OCI-LY1 (cell line): ENCODE results near the gene NBEA.

Experiments
- H2AFZ ChIP-seq: fragments of 200-600 bp; sonication (generic), shearing (Covaris generic); 2 replicates; pipeline ENCODE4 v1.6.0; 2014; ENCODE audit warnings: antibody characterized with exemption, mild to moderate bottlenecking, low read length
- H3F3A ChIP-seq: fragments of 200-600 bp; sonication (generic), shearing (Covaris generic); 2 replicates; pipeline ENCODE4 v1.6.0; 2014; ENCODE audit warnings: mild to moderate bottlenecking, antibody characterized with exemption, low read length, moderate library complexity; ENCODE audit not compliant: insufficient read depth
- H3K27ac ChIP-seq: fragments of 200-600 bp; sonication (generic); 2 replicates; pipeline ENCODE4 v1.5.1; 2014; ENCODE audit warnings: low read length, mixed run types, mild to moderate bottlenecking, low read depth; ENCODE audit not compliant: poor library complexity, severe bottlenecking
- H3K27me3 ChIP-seq: fragments of 200-600 bp; sonication (generic); 2 replicates; pipeline ENCODE4 v1.6.0; 2014; ENCODE audit warnings: antibody characterized with exemption, mild to moderate bottlenecking, low read length, moderate library complexity; ENCODE audit not compliant: insufficient read depth
- H3K36me3 ChIP-seq: fragments of 200-600 bp; sonication (generic); 2 replicates; pipeline ENCODE4 v1.6.1; 2014; ENCODE audit warnings: mild to moderate bottlenecking, antibody characterized with exemption, low read length, moderate library complexity, mixed read lengths; ENCODE audit not compliant: insufficient read depth
- H3K4me1 ChIP-seq: fragments of 200-600 bp; sonication (generic); 2 replicates; pipeline ENCODE4 v1.5.1; 2014; ENCODE audit warnings: mild to moderate bottlenecking, low read length, moderate library complexity; ENCODE audit not compliant: insufficient read depth, severe bottlenecking
- H3K4me2 ChIP-seq: fragments of 200-600 bp; sonication (generic), shearing (Covaris generic); 2 replicates; pipeline ENCODE4 v1.6.1; 2014; ENCODE audit warnings: low read length
- H3K4me3 ChIP-seq: fragments of 200-600 bp; sonication (generic); 2 replicates; pipeline ENCODE4 v1.5.1; 2014; ENCODE audit warnings: low read length, low read depth, mild to moderate bottlenecking, mixed read lengths; ENCODE audit not compliant: poor library complexity, severe bottlenecking
- H3K79me2 ChIP-seq: fragments of 200-600 bp; shearing (Covaris generic); 2 replicates; pipeline ENCODE4 v1.6.1; 2016; ENCODE audit warnings: mixed run types, low read length, mixed read lengths; ENCODE audit not compliant: insufficient read depth
- H3K9ac ChIP-seq: fragments of 200-600 bp; sonication (generic), shearing (Covaris generic); 2 replicates; pipeline ENCODE4 v1.6.1; 2014; ENCODE audit warnings: mild to moderate bottlenecking, low read length, mixed read lengths
- H3K9me2 ChIP-seq: fragments of 200-600 bp; sonication (generic), shearing (Covaris generic); 2 replicates; pipeline ENCODE4 v1.6.1; 2014; ENCODE audit warnings: low read depth, mild to moderate bottlenecking, low read length, mixed read lengths
- H3K9me3 ChIP-seq: fragments of 200-600 bp; shearing (Covaris generic); 2 replicates; pipeline ENCODE4 v1.6.1; 2014; ENCODE audit warnings: low read length, mixed read lengths
- H4K20me1 ChIP-seq: fragments of 200-600 bp; sonication (generic), shearing (Covaris generic); 2 replicates; pipeline ENCODE4 v1.6.0; 2016; ENCODE audit warnings: mild to moderate bottlenecking, low read length; ENCODE audit not compliant: insufficient read depth
- CTCF ChIP-seq: fragments of 200-600 bp; sonication (generic), shearing (Covaris generic); IDR thresholded peaks from 2 replicates; pipeline ENCODE4 v1.5.1; 2017; ENCODE audit warnings: mild to moderate bottlenecking, antibody characterized with exemption, low read length, moderate library complexity, mixed read lengths
- EZH2 ChIP-seq: fragments of 200-600 bp; sonication (generic), shearing (Covaris generic); IDR thresholded peaks from 2 replicates; pipeline ENCODE4 v1.8.0; 2017; ENCODE audit warnings: borderline replicate concordance, mixed run types, mild to moderate bottlenecking, antibody characterized with exemption, low read length, moderate library complexity, mixed read lengths

The NBEA gene

GRCh38 chr13:35146686-35147085 lies 204.6 kb downstream of the NBEA start:
- H3K9me3 ChIP-seq: no peaks in the 10 kb centered on the region
- H3K9me2 ChIP-seq: no peaks in the 10 kb centered on the region
- no peaks in the 10 kb centered on the region for H4K20me1 ChIP-seq
- H3K9ac ChIP-seq: no peak overlapping the region
- H2AFZ ChIP-seq: no peak overlapping the region
- no peaks in the 10 kb centered on the region for H3F3A ChIP-seq
- H3K4me2 ChIP-seq: no peak overlapping the region
- no peak overlapping the region for H3K4me3 ChIP-seq
- H3K4me1 ChIP-seq: no peaks in the 10 kb centered on the region
- H3K79me2 ChIP-seq: no peaks in the 10 kb centered on the region
- H3K27me3 ChIP-seq: no peaks in the 10 kb centered on the region
- no peak for TF ChIP-seq CTCF
- TF ChIP-seq EZH2: no peak
- H3K36me3 ChIP-seq: no peaks in the 10 kb centered on the region; the same call in 1 of the 2 replicates
- no peak overlapping the region for H3K27ac ChIP-seq

GRCh38 chr13:35157143-35157755 lies 215.2 kb downstream of the NBEA start:
- H3K4me2 ChIP-seq: no peak overlapping the region
- TF ChIP-seq EZH2 (no peak), CTCF (peak; percentile 50; the same call in 1 of the 2 replicates)

GRCh38 chr13:35159041-35159440 lies 217.0 kb downstream of the NBEA start:
- H3K79me2 ChIP-seq: no peaks in the 10 kb centered on the region
- no peaks in the 10 kb centered on the region for H3K9me2 ChIP-seq
- H3F3A ChIP-seq: no peaks in the 10 kb centered on the region
- no peaks in the 10 kb centered on the region for H4K20me1 ChIP-seq
- no peak overlapping the region for H2AFZ ChIP-seq
- no peak overlapping the region for H3K9ac ChIP-seq
- H3K27ac ChIP-seq: no peak overlapping the region
- H3K4me2 ChIP-seq: no peak overlapping the region
- 0 out of 2 replicates have a peak, but pooled peaks cover 4% of the 10 kb centered on the region for H3K36me3 ChIP-seq
- H3K9me3 ChIP-seq: no peaks in the 10 kb centered on the region
- TF ChIP-seq EZH2: no peak
- no peak for TF ChIP-seq CTCF
- H3K27me3 ChIP-seq: no peaks in the 10 kb centered on the region
- no peak overlapping the region for H3K4me3 ChIP-seq
- no peaks in the 10 kb centered on the region for H3K4me1 ChIP-seq

More at GRCh38 chr13:35157143-35157755, 215.2 kb downstream of the NBEA start:
- Histone ChIP-seq H3K79me2 (no peaks in the 10 kb centered on the region), H3K4me1 (no peaks in the 10 kb centered on the region), H3K27ac (no peak overlapping the region), H3K9ac (no peak overlapping the region), H3K9me2 (no peaks in the 10 kb centered on the region), H2AFZ (no peak overlapping the region), H4K20me1 (no peaks in the 10 kb centered on the region), H3F3A (no peaks in the 10 kb centered on the region), H3K36me3 (0 out of 2 replicates have a peak, but pooled peaks cover 4% of the 10 kb centered on the region), H3K4me3 (no peak overlapping the region), H3K9me3 (no peaks in the 10 kb centered on the region), H3K27me3 (no peaks in the 10 kb centered on the region)
